Renal cortex interstitium (tissue), 11 donors: ENCODE results near the gene C10orf143. TPM values are rescaled to one million over a fixed set of nuclear protein-coding genes. Genes with fewer than 3 reads are reported as not detected.
A peak's percentile ranks its signal among the peaks of the same experiment; 100 is the strongest.

Experiments used
- DNase-seq, 11 donors: peaks; one replicate each; pipeline ENCODE4 v3.0.0-alpha.2; 2013; ENCODE audit warnings: low read depth in 9 of 11, low spot score in 4 of 11; ENCODE audit errors: extremely low read depth in 1 of 11
- polyA plus RNA-seq, 3 donors: library from polyadenylated mRNA; unstranded; fragments of 120-200 nt; gene quantifications; one replicate each; pipeline ENCODE4 v1.2.1, GENCODE V29; 2013; ENCODE audit not compliant: insufficient read length in 3 of 3

The C10orf143 gene
- polyA plus RNA-seq, 3 donors: 5.6 to 10.5 (median 6.5) TPM

DNA sequence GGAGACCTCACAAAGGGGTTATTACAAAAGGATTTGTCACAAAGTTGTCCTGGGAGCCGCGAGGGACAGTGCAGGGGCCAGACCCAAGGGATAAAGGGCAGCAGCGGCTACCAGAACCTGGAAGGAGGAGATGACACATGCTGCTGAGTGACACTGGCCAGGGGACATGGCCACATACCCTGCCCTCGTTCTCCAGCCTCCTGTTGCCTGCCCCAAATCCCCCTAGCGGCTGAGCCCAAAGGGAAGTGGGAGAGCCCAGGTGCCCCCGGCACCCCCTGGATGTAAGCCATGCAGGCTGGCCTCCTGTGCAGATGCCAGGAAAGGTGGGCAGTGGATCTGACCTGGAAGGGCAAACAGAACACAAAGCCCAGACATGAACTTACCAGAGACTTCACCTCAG, 42.7 kb downstream of the C10orf143 start:
- no peak for DNase-seq

DNA sequence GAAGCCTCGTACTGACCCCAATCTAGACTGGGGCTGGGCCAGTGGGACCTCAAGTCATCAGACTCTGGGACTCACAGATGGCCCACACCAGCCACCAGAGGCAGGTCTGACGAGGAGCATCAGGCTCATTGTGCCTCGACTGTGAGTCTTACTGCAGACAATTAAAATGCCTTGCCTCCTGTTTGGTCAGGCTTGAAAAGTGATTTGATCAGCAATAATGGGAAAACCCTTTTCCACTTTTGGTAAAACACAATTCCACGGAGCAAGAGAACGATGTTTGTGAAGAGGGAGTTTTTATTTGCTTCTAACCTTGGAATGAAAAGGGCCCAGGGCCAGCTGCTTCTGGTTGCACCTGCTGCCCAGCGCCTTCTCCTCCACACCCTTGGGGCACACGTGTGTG, 43.9 kb downstream of the C10orf143 start:
- DNase-seq: no peak

DNA sequence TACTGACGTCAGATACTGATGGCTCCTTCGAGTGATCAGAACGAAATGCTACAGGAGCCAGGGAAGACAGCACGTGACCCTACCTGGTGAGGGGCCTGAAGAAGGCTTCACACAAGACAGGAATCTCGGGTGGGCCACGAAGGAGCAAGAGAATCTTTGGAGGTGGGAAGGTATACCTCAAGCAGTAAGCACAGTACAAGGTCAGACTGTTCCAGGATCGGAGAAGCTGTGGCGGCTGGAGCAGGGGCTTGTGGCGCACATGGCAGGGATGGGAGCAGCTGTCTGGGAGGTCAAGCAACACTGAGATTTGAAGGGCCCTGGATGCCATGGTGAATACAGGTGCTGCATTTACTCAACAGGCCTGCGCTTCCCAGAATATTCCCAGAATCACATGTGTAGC, 45.4 kb downstream of the C10orf143 start:
- DNase-seq: no peak

DNA sequence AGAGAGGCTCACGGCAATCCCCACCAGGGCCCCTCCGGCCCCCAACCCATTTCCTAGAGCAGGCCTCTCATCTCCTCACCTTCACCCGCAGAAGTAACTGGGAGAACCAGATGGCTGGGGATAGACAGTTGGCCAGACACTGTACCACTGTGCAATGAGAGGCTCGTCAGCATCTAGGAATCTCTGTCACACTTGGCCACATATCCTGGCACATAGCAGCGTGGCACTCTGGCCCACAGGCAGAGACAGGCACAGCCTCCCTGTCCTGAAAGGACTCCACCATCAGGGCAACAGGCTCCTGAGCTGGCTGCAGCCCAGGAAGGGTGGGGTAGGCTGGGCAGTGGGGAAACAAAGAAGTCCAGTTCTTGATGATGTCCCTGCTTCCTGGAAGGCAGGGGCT, 45.8 kb downstream of the C10orf143 start:
- no peak for DNase-seq

DNA sequence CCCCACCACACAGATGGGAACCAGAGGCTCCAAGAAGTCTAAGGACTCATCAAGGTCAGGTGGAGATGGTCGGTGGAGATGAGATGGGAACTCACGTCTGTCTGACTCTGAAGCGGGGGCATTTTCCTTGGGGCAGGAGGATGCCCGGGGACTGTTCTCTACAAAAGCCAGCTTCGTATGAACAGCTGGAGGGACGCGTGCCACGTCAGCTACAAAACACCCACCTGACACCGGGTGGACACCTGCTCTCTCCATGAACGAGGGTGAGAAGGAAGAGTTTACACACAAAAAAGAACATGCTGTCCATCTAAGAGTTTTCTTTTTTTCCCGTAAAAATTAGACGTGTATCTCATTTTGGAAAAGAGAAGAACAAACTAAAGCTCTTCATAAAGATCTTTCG, 47.7 kb downstream of the C10orf143 start:
- no peak for DNase-seq

DNA sequence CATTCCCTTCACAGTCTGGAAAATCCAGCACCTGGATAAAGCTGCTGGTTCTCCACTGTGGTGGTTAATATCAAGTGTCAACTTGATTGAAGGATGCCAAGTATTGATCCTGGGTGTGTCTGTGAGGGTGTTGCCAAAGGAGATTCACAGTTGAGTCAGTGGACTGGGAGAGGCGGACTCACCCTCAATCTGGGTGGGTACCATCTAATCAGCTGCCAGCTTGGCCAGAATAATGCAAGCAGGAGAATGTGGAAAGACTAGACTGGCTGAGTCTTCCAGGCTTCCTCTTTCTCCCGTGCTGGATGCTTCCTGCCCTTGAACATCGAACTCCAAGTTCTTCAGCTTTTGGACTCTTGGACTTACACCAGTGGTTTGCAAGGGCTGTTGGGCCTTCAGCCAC, 48.4 kb downstream of the C10orf143 start:
- DNase-seq: no peak

DNA sequence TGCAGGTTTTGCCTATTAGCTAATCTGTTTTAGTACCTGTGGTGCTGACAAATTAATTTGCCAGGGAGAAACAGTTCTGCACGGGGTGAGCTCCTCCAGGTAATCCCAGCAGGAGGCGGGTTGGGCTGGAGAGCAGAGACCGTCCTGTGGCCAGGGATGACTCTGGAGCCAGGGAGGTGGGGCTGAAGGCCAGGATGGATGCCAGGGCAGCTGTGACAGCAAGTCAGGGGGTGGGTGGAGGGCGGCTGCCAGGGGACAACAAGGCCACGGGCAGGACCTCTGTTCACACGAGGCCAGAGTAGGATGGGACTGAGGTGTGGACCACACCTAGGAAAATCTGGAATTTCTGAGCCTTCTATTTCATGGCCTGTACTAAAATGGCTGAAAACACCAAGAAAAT, 48.9 kb downstream of the C10orf143 start:
- DNase-seq: no peak

DNA sequence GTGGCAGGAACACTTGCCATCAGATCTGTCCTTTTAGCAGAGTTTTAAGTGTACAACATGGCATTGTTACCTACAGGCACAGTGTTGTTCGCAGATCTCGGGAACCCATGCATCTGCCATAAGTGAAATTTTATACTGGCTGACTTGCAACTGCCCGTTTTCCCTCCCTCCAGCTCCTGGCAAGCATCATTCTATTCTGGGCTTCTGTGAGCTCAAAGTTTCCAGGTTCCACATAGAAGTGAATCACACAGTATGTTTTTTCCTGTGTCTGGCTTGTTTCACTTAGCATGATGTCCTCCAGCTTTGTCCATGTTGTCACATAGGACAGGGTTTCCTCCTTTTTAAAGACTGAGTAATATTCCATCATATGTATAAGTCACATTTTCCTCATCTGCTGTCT, 56.6 kb downstream of the C10orf143 start:
- DNase-seq: no peak

DNA sequence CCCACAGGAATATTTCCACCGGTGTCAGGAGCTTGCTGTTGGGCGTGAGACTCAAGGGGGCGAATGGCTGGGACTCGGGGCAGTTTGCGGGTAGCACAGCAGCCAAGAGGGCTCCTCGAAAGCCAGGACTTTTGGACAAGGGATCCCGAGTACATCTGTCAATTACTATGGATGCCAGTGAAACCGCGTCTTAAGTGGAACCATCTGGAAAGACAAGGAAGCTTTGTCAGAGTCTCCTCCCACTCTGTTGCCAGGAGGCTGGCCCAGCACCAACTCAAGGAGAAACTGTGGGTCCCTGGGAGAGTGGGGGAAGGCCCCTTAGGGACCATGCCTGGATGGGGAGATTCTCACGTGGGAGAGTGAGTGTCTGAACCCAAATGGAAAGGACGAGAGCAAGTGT, 57.1 kb downstream of the C10orf143 start:
- DNase-seq: no peak

DNA sequence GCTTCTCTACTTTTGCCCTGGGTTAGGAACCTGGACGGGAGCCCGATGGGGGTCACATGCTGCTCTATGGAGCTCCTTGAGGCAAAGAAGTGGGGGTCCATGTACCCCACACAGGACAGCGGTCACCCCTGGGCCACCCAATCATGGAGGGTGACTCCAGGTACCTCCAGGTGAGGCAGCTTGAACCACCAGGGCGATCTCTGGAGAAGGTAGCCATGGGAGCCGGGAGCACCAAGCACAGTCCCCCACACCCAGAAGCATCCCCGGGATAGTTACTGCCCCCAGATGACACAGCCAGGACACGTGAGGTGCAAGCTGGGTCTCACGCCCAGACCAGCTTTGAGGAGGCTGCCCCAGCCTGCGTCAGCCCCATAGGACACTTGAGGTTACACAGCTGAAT, 58.4 kb downstream of the C10orf143 start:
- no peak for DNase-seq

DNA sequence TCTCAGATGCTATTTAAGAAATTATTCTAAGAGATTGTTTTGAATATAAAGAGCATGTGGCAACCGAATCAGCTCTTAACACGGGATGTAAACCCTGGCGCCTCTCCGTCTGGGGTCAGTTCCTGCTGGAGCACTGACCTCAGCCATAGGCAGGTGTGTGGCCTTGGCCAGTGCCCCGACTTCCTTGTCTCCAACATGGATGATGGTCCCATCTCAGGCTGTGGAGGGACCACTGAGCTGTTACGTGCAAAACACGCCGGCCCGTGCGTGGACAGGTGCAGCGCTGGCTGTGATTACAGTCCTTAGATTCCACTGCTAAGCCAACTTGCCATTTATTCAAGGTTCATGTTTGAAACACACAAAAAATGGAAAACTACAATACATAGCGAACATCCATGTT, 59.9 kb downstream of the C10orf143 start:
- no peak for DNase-seq

DNA sequence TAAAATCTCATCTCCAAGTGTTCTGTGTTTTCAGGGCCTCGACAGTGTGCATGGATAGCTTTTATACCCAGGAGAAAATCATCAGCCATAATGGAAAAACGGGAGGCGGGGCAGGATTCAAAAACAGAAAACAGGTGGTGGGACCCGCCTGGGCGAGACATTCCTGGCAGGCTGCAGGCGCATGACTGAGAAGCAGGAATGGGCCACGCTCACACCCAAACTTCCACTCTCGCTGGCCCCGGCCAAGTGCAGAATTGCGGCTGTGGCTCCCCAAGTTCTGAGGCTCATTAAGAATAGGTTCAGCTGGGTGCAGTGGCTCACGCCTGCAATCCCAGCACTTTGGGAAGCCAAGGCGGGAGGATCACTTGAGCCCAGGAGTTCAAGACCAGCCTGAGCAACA, 60.6 kb downstream of the C10orf143 start:
- no peak for DNase-seq

DNA sequence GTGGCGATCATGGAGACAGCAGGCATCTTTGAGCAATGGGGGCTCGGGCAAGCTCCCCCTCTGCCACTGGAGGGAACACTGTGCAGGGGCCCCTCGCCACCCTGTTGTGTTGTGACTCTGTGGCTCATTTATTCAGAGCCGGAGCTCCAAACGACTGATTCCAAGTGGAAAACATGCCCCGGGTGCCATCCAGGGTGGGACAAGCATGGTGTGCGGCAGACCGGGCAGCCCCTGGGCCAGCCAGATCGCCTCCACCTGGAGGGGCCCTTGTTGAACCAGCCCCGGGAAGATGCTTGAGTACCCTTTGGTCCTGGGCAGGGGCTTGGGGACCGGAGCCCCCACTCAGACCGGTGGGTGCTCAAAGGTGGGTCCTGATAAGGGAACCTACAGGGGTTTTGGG, 61.4 kb downstream of the C10orf143 start:
- no peak for DNase-seq

DNA sequence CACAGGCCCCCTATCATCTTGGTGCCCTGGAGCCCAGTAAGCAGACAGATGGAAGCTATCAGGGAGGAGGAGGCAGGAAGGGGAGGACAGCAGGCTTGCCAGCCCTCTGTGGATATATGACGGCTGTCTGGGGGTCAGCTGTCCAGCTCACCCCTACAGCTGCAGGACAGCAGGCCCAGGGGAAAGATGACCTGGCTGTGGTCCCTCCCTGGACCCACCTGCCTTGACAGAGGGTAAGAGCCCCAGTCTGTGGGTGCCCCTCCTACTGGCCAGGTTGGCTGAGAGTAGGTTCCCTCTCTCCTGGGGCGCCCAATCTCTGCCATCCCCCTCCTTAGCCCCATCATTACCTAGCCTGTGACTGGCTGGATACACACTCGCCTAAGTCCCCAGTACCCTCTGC, 62.5 kb downstream of the C10orf143 start:
- DNase-seq: peak in 2 of 11 donors; percentile 11 to 21

DNA sequence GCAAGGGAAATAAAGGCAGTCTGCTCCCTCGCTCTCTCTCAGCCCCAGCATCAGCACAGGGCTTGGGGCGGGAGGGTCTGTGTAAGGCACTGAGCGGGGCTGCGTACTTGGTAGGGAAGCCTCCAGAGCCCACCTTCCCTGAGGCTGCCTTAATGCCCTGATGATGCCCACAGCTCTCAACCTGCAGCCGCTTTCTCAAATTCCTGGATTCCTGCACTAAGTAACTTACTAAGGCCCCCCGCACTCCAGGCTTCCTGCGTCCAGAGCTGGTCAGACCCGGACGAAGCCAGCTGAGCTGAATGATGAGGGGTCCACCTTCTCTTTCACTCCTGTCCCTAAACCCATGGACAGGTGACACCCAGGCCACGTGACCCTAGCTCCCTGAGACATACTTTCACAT, 63.3 kb downstream of the C10orf143 start:
- no peak for DNase-seq

DNA sequence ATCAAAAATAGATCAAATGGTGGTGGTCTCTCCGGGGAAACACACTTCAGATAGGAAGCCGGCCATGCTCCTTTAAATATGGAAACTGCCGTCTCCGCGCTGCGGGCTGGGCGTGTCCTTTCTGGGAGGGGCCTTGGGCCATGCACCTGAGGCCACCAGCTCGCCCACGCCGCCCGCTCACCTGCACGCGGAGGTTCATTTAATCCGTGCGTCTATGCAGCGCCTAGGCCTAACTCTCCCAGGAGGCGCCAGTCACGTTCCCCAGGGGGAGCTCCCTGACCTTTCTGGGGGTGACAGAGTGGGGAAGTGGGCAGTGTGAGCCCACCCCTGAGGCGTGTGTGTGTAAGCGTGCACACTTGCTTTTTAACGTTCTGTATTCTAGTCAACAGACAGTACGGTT, 64.0 kb downstream of the C10orf143 start:
- no peak for DNase-seq

DNA sequence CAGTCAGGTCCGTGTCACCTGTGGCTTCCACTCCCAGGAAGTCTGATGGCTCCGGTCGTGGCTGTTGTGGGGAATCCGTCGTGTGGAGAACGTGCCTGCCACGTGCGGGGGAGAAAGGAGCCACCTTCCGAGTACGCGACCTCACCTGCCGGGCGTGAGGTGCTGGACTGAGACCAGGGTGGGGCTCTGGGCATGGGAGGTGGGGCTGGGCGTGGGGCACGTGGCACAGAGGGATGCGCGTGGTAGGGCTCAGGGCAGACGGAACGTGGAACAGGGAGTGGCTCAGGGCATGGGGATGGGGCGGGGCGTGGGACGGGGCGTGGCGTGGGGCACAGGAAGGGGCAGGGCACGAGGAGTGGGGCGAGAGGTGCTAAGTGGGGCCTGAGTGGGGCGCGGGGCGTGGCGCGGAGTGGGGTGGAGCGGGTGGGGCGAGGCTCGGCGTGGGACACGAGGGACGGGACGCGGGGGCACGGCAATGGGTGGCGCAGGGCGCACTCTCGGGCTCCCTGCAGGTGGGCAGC, 64.8 kb downstream of the C10orf143 start:
- DNase-seq: no peak

DNA sequence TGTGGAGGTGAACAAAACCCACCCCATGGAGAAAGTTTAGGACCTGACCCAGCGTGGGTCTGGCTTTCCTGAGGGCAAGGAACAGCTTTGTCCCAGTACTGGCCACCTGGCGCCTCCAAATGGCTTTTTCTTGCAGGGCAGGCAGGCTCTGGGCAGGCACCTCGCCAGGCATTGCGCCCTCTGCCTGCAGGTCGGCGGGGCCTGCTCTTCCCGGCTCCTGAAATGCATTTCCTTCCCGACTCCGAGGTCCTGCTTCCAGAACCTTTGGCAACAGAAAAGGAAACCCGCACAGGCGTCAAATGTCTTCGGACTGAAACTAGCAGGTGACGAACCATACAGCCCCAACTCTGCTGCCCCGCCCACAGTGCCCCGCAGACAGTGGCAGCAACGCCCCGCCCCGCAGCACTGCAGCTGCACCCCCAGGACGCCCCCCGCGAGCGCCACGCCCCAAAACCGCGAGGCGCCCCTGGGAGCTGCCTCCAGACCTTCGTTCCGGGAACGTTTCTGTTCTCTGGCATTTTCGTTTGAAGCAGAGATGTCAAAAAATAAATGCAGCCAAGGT, 65.5 kb downstream of the C10orf143 start:
- DNase-seq: no peak

DNA sequence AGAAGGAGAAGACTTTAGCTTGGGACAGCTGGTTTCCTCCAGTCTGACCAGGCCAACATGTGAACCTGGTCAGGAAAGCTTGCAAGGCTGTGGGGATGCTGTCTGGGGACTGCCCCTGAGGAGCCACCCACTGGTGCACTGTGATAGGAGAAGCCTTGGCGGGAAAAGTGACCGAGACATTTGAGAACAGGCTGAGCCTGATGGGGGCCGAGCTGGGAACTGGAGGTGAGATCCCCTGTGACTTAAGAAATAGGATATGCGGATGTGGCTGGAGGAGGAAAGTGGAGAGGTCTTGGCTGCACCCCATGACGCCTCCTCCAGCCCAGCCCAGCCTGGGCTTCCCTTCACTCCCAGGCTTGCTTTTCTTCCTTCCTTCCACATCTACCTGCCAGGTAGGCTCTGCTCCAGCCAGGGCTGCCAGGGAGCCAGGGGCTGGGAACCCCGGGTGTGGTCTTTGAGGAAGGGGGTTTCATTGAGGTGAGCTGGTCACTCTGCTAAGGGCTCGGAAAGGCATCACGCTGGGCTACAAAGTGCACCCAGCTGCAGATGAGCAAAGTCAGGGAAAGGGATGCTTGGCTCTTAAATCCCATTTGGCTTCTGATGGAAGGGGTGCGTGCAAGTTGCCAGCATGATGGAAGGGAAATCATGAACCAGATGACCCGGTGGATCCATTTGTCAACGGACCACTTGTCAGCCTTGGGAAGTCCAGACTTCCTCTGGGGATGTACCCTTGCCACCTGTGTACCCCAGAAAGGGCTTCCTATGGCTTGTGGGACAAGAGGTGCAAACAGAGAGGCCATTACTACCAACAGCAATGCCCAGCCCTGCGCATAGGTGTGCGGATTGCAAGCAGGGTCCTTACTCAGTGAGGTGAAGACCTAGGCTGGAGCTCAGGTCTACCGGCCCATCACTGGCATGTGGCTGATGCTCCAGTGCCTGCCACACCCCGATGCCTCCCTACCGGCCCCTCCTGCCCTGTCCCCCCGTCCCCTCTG, 66.3 kb downstream of the C10orf143 start:
- no peak for DNase-seq

DNA sequence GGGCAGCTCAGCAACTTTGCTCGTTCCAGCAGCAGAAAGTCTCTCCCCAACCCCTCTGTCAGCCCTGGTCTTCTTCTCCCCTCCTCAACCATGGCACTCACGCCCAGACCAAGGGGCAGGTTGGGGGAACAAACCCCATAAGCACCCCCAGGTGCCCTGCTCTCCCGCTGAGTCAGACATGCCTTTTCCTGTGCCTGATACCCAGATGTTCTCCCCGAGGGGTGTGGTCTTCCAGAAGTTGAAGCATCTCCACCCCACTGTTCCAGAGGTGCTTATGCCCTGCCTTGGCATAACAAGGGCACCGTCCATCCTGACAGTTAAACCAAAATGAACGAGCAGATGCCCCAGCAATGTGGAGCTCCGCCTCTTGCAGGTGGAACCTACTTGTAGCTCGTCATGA, 67.1 kb downstream of the C10orf143 start:
- DNase-seq: no peak
